Stimulated activated CD4-positive, alpha-beta T cell treated with anti-CD3 and anti-CD28 coated beads, Interleukin-2, amount 100 ng/mL, for 4 hours (primary cell): ENCODE results near the gene LRRC4.

Experiments
- DNase-seq: peaks from one replicate; pipeline ENCODE4 v3.0.0-alpha.2; 2020; ENCODE audit warnings: low read depth

The LRRC4 gene

GRCh38 chr7:128031901-128032604, 816 bp upstream of the LRRC4 start:
- DNase-seq: peak; percentile 44

GRCh38 chr7:128030263-128030653, 979 bp downstream of the LRRC4 start:
- no peak for DNase-seq

GRCh38 chr7:128029405-128029995, 1.7 kb downstream of the LRRC4 start:
- no peak for DNase-seq

- DNase-seq: no peak
Observed at GRCh38 chr7:128027485-128027980, 3.7 kb downstream of the LRRC4 start.

- no peak for DNase-seq
Observed at GRCh38 chr7:128026551-128026950, 4.7 kb downstream of the LRRC4 start.

DNA sequence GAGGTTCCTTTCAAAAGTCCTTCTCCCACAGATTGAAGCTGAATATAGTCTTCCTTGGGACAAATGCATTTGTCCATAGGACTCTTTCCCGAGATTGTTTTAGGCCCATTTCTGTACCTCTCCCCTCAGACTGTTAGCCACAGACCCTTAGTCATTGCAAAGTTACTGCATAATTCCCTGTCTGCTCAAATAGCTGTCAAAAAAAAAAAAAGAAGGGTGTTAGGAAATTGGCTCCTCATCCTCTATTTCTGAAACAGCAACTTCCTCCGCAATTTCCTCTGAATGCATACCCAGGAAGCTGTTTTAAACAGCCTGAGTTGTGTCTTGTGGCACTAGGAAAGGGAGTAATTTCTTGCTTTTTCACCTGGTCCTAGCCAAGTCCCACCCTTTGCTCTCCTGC, 5.4 kb downstream of the LRRC4 start:
- DNase-seq: no peak

DNA sequence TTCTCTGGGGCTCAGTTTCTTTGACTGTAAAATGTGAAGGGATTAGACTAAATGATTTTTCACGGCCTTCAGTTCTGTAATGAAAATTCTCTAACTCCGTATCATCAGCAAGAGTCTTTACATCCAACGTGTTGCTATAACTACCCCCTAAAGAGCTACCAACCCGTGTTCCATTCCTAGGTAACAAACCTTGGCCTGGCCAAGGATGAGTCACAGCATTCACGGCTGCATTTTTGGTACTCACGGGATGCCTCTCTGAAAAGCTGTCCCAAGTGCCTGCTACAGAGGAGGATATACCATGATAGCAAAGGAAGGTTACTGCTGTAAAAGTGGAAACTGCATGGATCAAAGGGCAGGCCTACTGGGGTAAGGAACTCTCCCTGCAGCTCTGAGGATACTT, 5.9 kb downstream of the LRRC4 start:
- DNase-seq: no peak

- no peak for DNase-seq
Observed at GRCh38 chr7:128024151-128024550, 7.1 kb downstream of the LRRC4 start.

GRCh38 chr7:128022631-128023532, 8.4 kb downstream of the LRRC4 start:
- no peak for DNase-seq

- DNase-seq: no peak
Observed at GRCh38 chr7:128021366-128021765, 9.9 kb downstream of the LRRC4 start.

DNA sequence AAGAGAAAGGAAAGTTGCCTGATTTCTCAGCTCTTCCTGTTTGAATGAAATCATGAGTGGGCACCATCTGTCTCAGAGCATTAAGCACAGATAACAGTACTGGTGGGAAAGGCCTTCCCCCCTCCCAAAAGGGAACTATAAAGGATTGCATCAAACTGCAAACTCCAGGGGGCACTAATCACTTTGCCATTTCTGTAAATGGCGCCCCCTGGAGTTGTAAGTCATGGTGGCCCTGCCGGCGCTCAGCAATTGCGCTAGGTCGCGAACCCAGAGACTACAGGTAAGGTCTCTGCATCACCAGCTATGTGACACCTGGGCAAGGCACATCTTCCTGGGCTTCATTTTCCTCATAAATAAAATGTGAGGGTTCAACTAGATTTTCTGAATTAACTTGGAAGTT, 11.1 kb downstream of the LRRC4 start:
- no peak for DNase-seq

GRCh38 chr7:128019288-128019687, 11.9 kb downstream of the LRRC4 start:
- DNase-seq: no peak

DNA sequence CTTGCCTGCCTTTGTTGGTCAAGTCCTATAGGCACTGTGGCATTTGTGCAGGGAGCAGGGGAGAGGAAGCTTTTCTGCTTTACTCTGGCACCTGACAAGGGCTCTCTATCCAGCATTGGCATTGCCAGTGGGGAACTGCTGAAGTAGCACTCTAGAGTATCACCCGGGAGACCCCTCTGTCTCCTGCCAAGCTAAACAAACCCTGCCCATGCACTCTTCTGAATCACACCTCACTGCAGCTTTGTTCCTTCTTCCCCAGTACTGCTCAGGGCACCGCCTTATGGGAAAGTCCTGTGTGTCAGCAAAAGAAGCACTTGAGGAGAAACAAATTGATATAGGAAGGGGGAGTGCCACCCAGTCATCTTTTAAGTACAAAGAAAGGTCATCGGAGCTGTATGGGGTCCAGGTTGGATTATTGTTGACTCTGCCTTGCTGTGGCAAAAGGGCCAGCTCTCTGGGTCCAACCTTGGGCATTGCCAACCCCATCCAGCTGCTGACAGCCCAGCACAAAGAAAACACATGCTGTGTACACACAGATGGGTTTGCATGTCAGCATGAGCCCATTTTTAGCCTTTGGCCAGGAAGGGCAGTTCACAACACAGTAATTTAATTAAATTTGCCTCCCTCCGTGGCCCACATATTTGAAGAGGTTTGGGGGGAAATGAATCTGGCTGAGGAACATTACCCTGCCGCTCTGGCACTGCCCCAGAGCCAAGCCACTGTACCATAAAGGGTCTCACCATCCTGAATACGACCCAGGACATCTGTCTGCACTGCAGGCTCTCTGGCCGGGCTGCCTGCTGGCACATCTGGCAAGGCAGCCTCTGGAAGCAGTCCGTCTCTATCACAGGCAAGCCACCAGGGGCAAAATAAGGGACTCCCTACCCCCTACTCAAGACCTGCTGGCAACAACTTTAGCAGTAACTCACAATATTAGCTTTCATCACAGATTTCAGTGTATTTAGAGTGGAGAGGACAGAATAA, 13.1 kb downstream of the LRRC4 start:
- no peak for DNase-seq

GRCh38 chr7:128017460-128017859, 13.8 kb downstream of the LRRC4 start:
- DNase-seq: no peak

- DNase-seq: no peak
Observed at GRCh38 chr7:128014811-128015210, 16.4 kb downstream of the LRRC4 start.

GRCh38 chr7:128011131-128011661, 20.0 kb downstream of the LRRC4 start:
- DNase-seq: no peak

DNA sequence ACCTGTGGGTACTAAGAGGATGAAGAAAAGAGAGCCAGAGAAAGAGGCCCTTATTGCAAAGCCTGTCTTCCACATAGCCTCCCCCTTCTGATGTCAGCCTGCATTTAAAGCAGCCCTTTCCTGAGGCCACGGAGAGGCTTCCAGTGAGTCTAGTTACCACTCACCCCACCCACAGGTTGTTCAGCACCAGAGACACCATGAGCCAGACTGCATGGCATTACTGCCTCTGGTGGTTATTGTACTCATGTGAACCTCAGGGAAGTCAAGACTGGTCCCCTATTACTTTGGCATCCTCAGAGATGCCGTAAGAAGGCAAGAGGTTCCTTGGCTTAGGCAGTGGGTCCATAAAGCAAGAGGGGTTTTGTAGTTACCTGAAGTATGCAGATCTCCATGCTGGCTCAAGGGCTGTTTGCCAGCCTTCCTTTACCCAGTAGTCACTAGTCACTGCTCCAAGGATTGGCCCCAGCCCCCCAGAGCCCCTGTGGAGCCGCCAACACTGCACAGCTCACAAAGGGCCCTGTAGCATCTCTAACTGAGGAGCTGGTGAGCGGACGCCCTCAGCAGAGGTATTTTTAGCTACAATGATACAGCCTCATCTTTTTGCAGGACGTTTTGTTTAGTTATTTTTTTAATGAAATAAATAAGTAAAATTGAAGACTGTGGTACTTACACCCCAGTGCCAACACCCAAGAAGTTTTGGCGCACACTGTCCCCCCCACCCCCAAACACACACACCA, 20.7 kb downstream of the LRRC4 start:
- no peak for DNase-seq

GRCh38 chr7:128008744-128009143, 22.5 kb downstream of the LRRC4 start:
- DNase-seq: no peak

- DNase-seq: no peak
Observed at GRCh38 chr7:128008141-128008540, 23.1 kb downstream of the LRRC4 start.

GRCh38 chr7:128007303-128007680, 23.9 kb downstream of the LRRC4 start:
- no peak for DNase-seq
